Superior temporal gyrus (tissue), 1 donor: ENCODE results near the gene SPATA33.

ENCODE experiments used
- DNase-seq: peaks from one replicate; pipeline ENCODE4 v3.0.0-alpha.2; 2016; ENCODE audit errors: extremely low spot score

SPATA33 gene

DNA sequence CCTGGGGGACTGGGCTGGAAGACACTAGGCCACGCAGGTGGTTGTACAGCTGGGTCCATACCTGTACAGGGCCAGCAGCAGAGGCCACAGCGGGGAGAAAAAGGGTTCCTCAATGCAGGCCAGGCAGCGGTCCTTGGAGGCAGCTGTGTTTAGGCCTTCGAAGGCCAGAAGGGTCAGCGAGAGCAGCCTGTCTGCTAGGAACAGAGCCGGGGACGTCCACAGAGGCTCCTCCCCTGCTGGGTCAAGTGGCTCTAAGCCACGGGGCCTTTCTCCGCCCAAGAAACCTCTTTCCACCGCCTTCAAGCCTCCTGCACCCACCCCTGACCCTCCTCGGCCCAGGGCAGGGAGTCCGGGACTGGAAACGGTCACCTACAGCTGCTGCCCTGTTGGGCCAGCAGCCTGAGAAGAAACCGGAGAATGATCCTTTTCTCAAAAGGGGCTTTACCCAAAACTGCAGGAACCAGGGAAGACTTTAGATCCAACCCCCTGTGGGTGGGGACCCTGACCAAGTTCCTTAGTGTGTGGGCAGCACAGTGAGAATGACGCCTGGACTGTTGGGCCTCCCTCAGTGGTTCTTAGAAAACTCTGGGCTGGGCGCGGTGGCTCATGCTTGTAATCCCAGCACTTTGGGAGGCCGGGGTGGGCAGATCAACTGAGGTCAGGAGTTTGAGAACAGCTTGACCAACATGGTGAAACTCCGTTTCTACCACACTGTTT is 52.2 kb downstream of the SPATA33 start:
- no peak for DNase-seq

DNA sequence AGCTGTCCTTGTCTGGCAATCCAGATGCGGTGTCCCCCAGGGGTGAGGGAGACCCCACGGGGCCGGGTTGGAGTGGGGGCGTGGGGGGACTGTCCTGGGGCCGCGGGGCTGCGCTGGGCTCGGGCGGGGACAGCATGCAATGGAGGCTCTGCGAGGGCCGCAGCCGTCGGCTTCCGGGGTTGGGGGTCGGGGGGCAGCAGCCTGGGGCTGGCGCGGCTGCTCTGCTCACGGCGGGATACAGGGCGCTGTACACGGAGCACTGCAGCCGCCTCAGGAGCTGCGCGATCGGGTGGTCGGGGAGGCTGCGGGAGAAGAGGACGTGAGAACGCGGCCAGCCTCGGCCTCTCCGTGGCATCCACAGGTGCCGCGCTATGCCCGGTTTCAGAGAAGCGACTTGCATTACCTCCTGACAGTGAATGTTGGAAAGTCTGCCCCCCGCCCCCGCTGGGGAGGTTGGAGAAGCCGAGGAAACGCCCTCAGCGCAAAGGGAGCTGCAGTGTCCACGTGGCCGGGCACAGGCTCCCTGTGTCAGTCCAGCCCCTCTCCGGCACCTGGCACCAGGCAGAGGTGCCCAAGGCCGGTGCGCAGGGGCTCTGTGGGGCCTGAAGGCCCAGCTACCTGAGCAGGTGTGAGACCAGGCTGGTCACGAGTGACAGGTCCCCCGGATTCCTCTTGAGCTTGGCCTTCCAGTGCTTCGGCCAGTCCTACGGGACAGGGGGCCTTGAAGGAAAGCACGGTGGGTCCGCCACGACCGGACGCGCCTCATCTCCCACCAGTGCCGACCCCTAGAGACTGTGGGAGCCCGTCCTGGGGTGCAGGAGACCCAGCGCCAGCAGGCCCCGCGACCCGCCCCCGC is 53.3 kb downstream of the SPATA33 start:
- DNase-seq: no peak

DNA sequence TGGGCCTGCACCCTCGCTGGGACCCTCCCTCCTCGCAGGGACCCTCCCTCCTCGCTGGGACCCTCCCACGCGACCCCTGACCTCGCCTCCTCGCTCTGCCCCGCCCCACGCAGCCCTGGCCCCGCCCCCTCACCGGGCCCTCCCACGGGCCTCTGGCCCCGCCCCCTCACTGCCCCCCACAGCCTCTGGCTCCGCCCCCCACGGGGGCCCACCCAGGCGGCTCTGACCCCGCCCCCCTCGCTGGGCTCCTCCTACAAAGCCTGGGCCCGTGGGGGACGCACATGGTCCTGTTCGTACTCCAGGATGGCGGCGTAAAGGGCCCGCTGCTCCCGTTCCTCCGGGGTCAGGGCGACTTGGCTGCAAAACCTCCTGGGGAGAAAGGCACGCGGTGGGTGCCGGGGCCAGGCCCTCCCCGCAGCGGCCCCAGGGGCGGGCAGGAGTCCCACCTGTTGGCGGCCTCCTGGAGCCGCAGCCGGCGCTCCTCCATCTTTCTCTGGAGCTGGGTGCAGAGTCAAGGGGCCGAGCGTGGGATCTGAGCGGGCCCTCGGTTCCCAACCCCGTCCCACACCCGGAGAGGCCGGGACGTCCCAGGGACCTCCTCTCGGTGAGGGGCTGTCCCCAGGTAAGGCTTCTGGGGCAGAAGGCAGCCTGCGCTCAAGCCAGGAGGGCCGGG is 54.1 kb downstream of the SPATA33 start:
- DNase-seq: no peak

DNA sequence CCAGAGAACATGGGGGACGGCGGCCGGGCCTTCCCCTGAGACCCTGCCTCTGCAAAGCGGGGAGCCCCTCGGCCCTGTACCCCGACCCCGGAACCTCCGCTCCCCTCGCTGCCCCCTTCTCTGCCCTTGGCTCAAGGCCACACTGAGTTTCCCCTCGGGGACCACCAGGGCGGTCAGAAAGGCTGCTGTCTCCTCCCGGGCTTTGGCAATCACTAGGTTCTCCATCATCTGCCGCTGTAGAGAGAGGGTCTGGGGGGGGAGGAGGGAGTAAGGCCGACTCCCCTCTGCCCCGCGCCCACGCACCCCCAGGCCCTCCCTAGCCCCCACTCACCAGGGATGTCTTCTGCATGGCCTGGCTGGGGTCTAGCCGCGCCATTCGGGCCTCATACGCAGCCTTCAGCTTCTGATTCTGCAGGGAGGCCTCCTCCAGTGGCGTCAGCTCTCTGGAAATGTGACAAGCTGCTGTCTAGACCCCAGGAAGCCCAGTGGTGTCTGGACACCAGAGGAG is 54.7 kb downstream of the SPATA33 start:
- DNase-seq: no peak

DNA sequence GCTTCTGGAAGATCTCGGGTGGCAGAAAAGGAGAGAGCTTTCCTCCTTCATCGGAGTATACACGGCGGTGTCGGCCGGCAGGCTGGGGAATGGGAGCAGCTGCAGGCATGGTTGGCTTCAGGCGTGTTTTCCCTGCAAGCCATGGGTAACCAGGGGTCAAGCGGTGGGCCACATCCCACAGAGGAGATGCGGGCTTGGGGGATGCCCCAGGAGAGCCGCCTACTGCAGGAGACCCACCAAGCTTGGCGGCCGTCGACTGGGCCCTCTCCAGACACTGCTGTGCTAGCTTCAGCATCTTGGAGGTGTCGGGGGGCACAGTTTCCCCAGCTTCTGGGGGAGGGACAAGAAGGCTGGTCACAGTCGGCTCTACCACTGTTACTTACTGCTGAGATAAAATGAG is 58.9 kb downstream of the SPATA33 start:
- no peak for DNase-seq

DNA sequence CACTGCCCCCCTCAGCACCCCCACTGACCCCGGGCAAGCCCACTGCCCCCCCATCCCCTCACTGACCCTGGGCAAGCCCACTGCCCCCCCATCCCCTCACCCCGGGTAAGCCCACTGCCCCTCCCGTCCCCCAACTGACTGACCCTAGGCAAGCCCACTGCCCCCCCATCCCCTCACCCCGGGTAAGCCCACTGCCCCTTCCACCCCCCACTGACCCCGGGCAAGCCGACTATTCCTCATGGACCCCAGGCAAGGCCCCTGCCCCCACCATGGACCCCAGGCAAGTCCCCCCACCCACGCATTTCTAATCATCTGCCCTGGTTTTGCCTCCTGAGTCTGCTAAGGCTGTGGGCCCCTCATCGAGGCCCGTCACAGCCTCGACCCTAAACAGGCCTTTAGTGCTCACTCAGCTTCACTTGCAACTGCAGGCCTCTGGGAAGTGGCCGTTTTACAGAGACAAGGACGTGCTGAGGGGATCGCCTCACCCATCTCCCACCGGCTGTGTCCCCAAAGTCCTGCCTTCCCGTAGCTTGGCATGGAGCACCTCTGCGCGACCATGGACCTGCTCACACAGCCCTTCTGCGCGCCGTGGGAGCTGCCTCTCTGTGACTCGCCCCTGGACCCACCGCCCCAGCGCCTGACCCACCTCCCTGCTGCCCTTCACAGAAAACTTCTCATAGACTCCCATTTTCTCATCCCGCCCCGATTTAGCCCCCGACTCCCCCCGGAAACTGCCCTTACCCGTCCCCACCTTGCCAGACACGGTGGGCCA is 59.5 kb downstream of the SPATA33 start:
- DNase-seq: no peak

DNA sequence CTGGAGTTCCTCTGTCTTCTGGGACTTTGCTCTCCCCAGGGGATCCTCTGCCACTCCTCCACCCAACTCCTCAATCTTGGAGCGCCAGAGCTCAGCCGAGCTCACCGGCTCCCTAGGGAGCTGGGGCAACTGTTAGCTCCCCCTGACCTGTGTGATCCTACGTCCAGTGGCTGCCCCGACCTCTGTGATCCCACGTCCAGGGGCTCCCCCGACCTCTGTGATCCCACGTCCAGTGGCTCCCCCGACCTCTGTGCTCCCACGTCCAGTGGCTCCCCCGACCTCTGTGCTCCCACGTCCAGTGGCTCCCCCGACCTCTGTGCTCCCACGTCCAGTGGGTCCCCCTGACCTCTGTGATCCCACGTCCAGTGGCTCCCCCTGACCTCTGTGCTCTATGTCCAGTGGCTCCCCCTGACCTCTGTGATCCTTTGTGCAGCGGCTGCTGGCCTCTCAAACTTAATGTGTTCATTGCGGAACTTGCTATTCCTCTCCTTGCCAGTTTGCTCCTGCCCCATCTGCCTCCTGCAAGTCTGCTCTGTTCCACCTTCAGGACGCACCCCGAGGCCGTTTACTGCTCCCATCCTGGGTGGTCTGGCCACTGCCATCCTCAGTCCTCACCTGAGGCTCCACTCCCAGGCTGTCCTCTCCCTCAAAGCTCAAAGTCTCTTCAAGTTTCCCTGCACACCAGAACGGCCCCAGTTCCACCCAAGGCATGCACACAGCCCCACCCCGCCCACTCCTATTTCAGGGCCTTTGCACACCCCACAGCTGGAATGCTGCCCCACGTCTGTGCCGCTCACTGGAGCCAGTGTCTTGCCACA is 60.3 kb downstream of the SPATA33 start:
- DNase-seq: no peak
